T-helper 1 cell treated with Interleukin-12 subunit alpha and Interleukin-12 subunit beta and Interleukin-4 antibody, amounts not matched to agents 30 μg/mL and 1 μg/mL, for 36 hours (primary cell): ENCODE data around the gene OR51B5.
"Not testable (repeated sequence)": the region's sequence is repeated elsewhere in the genome, so short reads cannot be mapped to it uniquely, and the experiment has no call there.

ENCODE experiments used
- H3K27ac Mint-ChIP-seq: one replicate; pipeline ENCODE4 v1.8.0; 2021; ENCODE audit warnings: mild to moderate bottlenecking, mixed read lengths
- H3K27me3 Mint-ChIP-seq: one replicate; pipeline ENCODE4 v1.8.0; 2021; ENCODE audit warnings: low read depth, mixed read lengths
- H3K36me3 Mint-ChIP-seq: one replicate; pipeline ENCODE4 v1.8.0; 2021; ENCODE audit warnings: low read depth, mixed read lengths
- H3K4me1 Mint-ChIP-seq: one replicate; pipeline ENCODE4 v1.8.0; 2021; ENCODE audit warnings: low read depth, mixed read lengths
- H3K4me3 Mint-ChIP-seq: one replicate; pipeline ENCODE4 v1.8.0; 2021; ENCODE audit warnings: mild to moderate bottlenecking, moderate library complexity, mixed read lengths
- H3K9me3 Mint-ChIP-seq: one replicate; pipeline ENCODE4 v1.8.0; 2021; ENCODE audit warnings: mixed read lengths

The OR51B5 gene

DNA sequence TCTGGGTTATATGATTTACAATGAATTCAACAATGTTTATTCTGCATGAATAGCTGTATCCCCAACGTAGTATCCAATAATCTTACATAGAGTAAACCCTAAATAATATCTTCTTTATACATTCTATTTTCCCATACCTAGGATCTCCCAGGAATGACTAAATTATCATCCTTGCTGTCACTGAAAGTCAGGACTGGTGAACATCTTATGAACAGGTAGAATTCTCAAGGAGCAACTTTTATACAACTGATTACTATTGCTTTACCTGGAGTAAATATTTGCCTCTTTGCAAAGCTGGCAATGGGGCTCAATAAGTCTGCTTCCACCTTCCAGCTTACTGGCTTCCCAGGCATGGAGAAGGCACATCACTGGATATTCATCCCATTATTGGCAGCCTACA, 7.9 kb upstream of the OR51B5 start, which contains the start of gene OR51B6:
Gene OR51B6 (plus strand): TSS at position 301 of the 400 bp plus-strand sequence. CDS start 0 bp downstream, at position 301.
- Mint-ChIP-seq H3K4me3 (no peak within 1 kb of the TSS), H3K27me3 (no peaks in the 10 kb centered on the region), H3K4me1 (no peaks in the 10 kb centered on the region), H3K36me3 (no peaks in the 10 kb centered on the region), H3K27ac (no peak within 1 kb of the TSS), H3K9me3 (no peaks in the 10 kb centered on the region)

DNA sequence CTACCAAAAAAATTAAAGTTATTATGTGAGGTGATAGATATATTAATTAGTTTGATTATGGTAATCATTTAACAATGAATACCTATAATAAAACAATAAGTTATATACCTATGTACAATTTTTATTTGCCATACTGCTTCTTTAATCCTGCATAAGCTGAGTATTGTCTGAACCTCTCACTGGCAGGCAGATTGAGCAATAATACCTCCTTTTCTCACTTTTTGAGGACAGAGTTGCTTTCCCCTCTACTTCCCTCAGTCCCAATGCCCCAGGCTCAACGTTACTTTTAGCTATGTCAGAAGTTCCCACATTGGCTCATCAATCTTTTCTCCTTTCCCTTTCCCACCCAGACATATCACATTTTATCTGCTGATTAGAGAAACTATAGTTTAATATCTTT, 6.2 kb upstream of the OR51B5 start:
- Mint-ChIP-seq H3K9me3 (no peaks in the 10 kb centered on the region), H3K27ac (no peak overlapping the region), H3K4me1 (no peaks in the 10 kb centered on the region), H3K36me3 (no peaks in the 10 kb centered on the region), H3K27me3 (no peaks in the 10 kb centered on the region), H3K4me3 (no peak overlapping the region)

DNA sequence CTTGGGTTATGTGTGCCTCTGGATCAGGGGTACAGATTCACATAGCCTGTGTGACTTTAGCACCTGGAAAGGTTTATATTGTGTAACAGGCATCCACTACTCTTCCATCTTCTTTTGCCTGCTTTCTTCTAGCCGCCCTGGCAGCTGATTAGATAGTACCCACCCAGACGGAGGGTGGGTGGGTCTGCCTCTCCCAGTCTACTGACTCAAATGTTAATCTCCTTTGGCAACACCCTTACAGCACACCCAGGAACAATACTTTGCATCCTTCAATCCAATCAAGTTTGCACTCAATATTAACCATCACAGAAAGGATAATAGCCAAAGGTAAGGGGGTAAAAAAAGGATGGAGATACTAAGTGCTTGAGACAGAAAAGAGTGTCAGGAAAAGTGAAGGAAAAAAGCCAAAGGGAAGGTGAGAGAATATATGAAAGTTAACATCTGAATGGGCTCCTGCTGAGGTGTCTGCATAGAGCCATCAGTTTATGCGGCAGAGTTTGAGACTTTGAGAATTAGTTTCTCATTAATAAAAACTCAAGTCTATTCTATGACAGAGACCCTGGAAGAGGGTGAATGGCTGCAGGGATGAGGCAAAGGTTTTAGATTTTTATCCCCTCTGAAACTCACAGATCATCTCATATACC, 5.3 kb upstream of the OR51B5 start:
- Mint-ChIP-seq H3K4me3 (no peak overlapping the region), H3K27me3 (no peaks in the 10 kb centered on the region), H3K9me3 (no peaks in the 10 kb centered on the region), H3K4me1 (no peaks in the 10 kb centered on the region), H3K36me3 (no peaks in the 10 kb centered on the region), H3K27ac (no peak overlapping the region)

DNA sequence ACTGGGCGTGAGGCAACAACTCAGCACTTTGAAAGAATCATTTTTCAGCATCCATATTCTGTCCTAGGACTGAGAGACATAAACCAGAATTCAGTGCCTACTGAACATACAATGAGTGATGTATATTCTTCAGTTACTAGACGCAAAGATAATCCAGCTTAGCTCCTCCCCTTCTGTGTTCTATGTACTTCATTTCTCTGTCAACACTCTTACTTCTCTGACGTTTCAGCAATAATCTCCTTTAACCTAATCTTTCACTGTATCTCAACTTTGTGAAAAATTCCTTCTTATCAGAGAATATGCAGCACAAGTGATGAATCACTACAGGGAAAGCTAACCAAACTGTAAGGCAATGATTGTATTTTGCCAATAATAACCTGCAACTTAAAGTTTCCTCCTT, 2.5 kb upstream of the OR51B5 start:
- Mint-ChIP-seq H3K4me3 (no peak overlapping the region), H3K27ac (no peak overlapping the region), H3K36me3 (no peaks in the 10 kb centered on the region), H3K9me3 (no peaks in the 10 kb centered on the region), H3K27me3 (no peaks in the 10 kb centered on the region), H3K4me1 (no peaks in the 10 kb centered on the region)

DNA sequence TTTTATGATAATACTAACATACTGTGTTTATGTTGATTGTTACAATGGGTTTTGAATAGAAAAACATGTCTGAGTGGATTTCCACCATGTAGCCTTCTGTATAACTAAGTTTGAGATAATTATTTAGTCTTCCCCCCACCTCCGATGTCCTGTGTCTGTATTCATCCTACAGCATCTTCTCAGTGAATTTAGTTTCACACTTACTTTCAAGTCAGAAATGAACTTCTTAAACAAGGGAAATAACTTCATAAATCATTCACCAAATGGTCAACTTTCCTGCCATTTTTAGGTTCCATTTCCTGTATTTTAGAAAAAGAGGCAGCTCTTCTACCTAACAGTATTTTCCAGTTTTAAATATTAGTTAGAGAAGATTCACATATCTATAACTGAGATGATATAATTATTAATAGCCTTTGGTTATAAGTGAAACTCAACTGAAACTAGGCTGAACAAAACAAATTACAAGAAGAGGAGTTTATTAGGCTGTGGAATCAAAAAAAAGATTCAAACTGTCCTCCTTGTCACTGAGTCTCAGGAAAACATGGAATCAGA, 3.5 kb downstream of the OR51B5 start:
- Mint-ChIP-seq H3K27me3 (no peaks in the 10 kb centered on the region), H3K4me3 (no peak overlapping the region), H3K4me1 (no peaks in the 10 kb centered on the region), H3K36me3 (no peaks in the 10 kb centered on the region), H3K9me3 (no peaks in the 10 kb centered on the region), H3K27ac (no peak overlapping the region)

DNA sequence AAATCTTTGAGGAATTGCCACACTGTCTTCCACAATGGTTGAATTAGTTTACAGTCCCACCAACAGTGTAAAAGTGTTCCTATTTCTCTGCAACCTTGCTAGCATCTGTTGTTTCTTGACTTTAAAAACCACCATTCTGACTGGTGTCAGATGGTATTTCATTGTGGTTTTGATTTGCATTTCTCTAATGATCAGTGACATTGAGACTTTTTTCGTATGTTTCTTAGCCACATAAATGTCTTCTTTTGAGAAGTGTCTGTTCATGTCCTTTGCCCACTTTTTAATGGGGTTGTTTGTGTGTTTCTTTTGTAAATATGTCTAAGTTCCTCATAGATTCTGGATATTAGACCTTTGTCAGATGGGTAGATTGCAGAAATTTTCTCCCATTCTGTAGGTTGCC, 6.1 kb downstream of the OR51B5 start:
- not testable (repeated sequence) for H3K4me1 Mint-ChIP-seq, H3K36me3 Mint-ChIP-seq, H3K4me3 Mint-ChIP-seq, H3K27me3 Mint-ChIP-seq, H3K27ac Mint-ChIP-seq, H3K9me3 Mint-ChIP-seq

DNA sequence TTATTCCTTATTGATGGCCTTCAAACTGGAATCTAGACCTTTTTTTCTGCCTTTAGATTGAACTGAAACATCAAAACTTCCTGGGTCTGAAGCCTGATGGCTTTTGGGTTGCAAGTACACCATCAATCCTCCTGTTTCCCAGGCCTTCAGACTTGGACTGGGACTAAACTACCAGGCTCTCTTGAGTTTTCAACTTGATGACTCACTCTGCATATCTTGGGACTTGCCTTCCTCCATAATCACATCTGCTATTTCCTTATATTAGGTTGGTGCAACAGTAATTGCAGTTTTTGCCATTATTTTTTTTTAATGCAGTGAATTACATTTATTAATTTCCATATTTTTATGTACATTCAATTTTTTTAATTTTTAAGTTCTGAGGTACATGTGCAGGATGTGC, 7.0 kb downstream of the OR51B5 start:
- no peaks in the 10 kb centered on the region for H3K4me1 Mint-ChIP-seq
- H3K27ac Mint-ChIP-seq, result no peak overlapping the region
- no peaks in the 10 kb centered on the region for H3K36me3 Mint-ChIP-seq
- H3K9me3 Mint-ChIP-seq, result no peaks in the 10 kb centered on the region
- no peak overlapping the region for H3K4me3 Mint-ChIP-seq
- no peaks in the 10 kb centered on the region for H3K27me3 Mint-ChIP-seq

DNA sequence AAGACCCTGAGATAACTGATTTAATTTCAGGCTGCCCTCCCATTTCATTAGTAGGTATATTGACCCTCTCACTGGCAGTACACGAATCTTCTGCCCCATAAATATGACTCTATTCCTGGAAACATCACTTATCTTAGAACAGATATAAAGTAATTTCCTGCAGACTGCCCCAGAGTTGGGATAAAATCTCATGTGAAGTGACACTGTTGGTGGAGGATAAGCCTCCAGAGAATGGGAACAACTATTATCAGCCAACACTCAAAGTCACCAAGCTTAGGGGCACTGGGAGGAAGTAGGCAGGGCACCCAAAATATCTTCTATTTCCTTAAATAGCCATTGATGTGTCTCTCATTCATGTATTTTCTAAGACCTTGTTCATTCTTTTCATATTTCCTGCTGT, 8.2 kb downstream of the OR51B5 start:
- no peak overlapping the region for H3K4me3 Mint-ChIP-seq
- no peaks in the 10 kb centered on the region for H3K9me3 Mint-ChIP-seq
- H3K4me1 Mint-ChIP-seq, result no peaks in the 10 kb centered on the region
- no peaks in the 10 kb centered on the region for H3K36me3 Mint-ChIP-seq
- H3K27ac Mint-ChIP-seq, result no peak overlapping the region
- H3K27me3 Mint-ChIP-seq, result no peaks in the 10 kb centered on the region

DNA sequence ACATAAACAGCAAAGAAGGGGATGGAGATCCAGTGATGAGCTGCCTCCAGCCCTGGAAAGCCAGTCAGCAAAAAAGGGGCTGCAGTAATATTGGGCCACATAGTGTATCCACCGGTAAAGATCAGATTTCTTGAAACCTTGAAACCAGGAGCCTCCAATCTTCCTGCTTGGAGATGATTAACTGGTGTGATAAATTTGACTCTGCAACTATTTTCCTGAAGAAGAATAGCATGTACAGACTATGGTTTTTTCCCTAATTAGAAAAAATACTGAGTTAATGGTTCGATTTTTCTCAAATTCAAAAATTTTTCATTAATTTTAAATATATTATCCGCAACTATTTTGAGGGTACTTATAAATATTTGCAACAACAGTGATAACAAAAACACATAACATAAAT, 19.1 kb downstream of the OR51B5 start, which contains the start of gene OR51B2:
Gene OR51B2 (minus strand): TSS at position 101 of the 400 bp plus-strand sequence. CDS start 0 bp downstream, at position 101.
- Mint-ChIP-seq H3K4me1 (no peaks in the 10 kb centered on the region), H3K36me3 (no peaks in the 10 kb centered on the region), H3K27me3 (no peaks in the 10 kb centered on the region), H3K9me3 (no peaks in the 10 kb centered on the region), H3K4me3 (no peak within 1 kb of the TSS), H3K27ac (no peak within 1 kb of the TSS)

DNA sequence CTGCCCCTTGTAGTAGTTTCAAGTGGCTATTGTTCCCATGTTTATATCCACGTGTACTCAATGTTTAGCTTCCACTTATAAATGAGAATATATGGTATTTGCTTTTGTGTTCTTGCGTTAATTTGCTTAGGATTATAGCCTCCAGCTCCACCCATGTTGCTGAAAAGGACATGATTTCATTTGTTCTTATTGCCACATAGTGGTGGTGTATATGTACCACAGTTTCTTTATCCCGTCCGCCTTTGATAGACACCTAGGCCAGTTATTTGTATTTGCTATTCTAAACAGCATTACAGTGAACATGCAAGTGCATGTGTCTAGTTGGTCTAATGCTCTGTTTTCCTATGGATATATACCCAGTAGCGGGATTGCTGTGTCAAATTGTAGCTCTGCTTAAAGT, 26.0 kb downstream of the OR51B5 start:
- Mint-ChIP-seq H3K9me3 (no peaks in the 10 kb centered on the region), H3K4me1 (no peaks in the 10 kb centered on the region), H3K36me3 (no peaks in the 10 kb centered on the region), H3K27me3 (no peaks in the 10 kb centered on the region), H3K4me3 (no peak overlapping the region), H3K27ac (no peak overlapping the region)

DNA sequence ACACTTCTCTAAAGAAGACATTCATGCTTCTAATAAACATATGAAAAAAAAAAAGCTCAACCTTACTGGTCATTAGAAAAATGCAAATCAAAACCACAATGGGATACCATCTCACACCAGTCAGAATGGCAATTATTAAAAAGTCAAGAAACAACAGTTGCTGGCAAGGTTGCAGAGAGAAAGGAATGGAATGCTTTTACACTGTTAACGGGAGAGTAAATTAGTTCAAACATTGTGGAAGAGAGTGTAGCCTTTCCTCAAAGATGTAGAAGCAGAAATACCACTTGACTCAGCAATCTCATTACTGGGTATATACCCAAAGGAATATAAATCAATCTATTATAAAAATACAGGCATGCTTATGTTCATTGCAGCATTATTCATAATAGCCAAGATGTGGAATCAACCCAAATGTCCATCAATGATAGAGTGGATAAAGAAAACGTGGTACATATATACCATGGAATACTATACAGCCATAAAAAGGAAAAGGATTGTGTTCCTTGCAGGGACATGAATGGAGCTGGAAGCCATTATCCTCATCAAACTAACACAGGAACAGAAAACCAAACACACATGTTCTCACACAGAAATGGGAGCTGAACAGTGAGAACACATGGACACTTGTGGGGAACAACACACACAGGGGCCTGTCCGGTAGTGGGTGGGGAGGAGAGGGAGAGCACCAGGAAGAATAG, 29.8 kb downstream of the OR51B5 start:
- not testable (repeated sequence) for H3K36me3 Mint-ChIP-seq, H3K4me3 Mint-ChIP-seq, H3K4me1 Mint-ChIP-seq

DNA sequence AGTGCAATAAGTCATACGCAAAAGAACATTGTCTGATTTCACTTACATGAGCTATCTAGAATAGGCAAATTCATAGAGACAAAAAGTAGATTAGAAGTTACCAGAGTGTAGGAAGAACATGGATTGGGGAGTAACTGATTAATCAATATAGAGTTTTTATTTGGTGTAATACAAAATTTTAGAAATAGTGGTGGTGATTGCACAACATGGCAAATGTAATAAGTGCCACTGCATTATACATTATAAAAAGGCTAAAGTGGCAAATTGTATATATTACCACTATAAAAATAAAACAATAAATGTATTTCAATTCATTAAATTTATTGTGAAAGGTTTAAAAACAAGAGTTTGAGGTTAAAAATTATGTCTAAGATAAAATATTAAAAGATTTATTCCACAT, 32.9 kb downstream of the OR51B5 start:
- H3K36me3 Mint-ChIP-seq, result no peaks in the 10 kb centered on the region
- H3K4me1 Mint-ChIP-seq, result no peaks in the 10 kb centered on the region
- no peaks in the 10 kb centered on the region for H3K9me3 Mint-ChIP-seq
- peaks cover 4% of the 10 kb centered on the region for H3K27me3 Mint-ChIP-seq
- H3K27ac Mint-ChIP-seq, result no peak overlapping the region
- no peak overlapping the region for H3K4me3 Mint-ChIP-seq

More for the DNA sequence above, 29.8 kb downstream of the OR51B5 start:
- not testable (repeated sequence) for H3K9me3 Mint-ChIP-seq, H3K27me3 Mint-ChIP-seq, H3K27ac Mint-ChIP-seq

DNA sequence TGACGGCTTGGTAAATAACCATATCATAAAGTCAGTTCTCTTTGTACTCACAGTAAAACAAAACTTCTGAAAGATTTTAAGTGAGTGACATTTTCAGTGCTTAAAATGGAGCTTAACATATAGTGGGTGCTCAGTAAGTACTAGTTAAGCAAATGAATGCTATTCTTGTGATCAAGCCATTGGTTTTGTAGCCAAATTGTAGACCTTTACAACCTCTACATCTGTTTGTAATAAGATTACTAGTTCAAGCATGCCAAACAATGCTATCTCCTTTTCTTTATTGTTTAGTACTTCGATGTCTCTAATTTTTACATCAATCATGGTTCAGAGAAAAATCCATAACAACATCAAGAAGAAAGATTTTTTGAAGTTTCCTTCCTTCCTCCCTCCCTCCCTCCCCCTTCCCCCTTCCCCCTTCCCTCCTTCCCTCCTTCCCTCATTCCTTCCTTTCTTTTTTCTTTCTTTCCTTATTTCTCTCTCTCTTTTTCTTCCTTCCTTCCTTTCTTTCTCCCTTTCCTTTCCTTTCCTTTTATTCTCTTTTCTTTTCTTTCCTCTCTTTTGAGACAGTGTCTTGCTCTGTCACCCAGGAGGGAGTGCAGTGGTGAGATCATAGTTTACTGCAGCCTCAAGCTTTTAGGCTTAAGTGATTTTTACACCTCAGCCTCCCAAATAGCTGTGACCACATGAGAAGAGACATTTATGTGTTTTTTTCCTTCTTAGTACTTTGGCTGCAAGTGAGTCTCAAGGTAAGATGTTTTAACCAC, 35.9 kb downstream of the OR51B5 start:
- Mint-ChIP-seq H3K4me1 (no peaks in the 10 kb centered on the region), H3K27me3 (peaks cover 4% of the 10 kb centered on the region), H3K27ac (no peak overlapping the region), H3K36me3 (no peaks in the 10 kb centered on the region), H3K4me3 (no peak overlapping the region), H3K9me3 (no peaks in the 10 kb centered on the region)

DNA sequence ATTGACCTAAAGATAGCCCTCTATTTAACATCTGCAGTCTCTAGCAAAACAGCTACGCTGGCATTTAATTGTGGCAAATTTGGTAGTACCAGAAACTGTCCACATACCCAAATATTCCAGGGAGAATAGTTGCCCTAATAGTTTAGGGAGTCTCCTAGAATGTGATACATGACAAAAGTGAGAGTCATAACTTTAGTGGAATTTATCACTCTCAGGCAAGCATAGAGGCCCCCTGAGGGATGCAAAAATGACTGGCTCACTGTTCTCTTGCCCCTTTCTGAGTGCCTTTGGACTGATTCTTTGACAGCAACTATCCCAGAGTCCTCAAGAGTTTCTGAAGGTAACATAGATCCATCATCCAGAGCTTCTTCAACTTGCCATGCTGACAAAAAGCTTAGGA, 39.3 kb downstream of the OR51B5 start:
- H3K4me1 Mint-ChIP-seq, result no peaks in the 10 kb centered on the region
- H3K36me3 Mint-ChIP-seq, result no peaks in the 10 kb centered on the region
- no peak overlapping the region for H3K27ac Mint-ChIP-seq
- H3K27me3 Mint-ChIP-seq, result peaks cover 4% of the 10 kb centered on the region
- no peaks in the 10 kb centered on the region for H3K9me3 Mint-ChIP-seq
- no peak overlapping the region for H3K4me3 Mint-ChIP-seq

DNA sequence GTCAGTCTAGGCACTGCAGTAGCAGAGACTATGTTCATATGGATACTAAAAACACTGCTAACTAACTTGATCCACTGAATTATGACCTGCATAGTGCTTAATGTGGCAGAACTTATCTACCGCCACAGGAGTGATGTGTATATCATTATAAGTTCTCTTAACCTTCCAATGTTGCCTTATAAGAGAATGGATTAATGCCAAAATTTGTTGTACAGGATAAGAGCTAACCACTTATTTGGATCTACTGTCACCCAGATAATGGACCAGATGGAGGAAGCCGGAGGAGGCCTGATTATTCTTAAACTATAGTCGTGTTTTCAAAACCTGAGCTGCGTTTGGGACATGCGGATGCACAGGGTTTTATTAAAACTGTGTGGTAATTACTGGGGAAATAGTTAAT, 39.7 kb downstream of the OR51B5 start:
- H3K9me3 Mint-ChIP-seq, result no peaks in the 10 kb centered on the region
- no peak overlapping the region for H3K27ac Mint-ChIP-seq
- peaks cover 2% of the 10 kb centered on the region for H3K27me3 Mint-ChIP-seq
- no peaks in the 10 kb centered on the region for H3K4me1 Mint-ChIP-seq
- no peak overlapping the region for H3K4me3 Mint-ChIP-seq
- no peaks in the 10 kb centered on the region for H3K36me3 Mint-ChIP-seq
